Measurements from ENCODE around the gene C10orf71. TPM values are rescaled to one million over a fixed set of nuclear protein-coding genes. Genes with fewer than 3 reads are reported as not detected.

C10orf71 gene
- total RNA-seq, 1 experiment from 2014 or later: not detected

- Histone ChIP-seq H3K9me3 (replicated peaks) (no peaks in the 10 kb centered on the region), H3K4me1 (replicated peaks) (no peaks in the 10 kb centered on the region)
Observed at GRCh38 chr10:49373361-49373760, 74.4 kb downstream of the C10orf71 start.

DNA sequence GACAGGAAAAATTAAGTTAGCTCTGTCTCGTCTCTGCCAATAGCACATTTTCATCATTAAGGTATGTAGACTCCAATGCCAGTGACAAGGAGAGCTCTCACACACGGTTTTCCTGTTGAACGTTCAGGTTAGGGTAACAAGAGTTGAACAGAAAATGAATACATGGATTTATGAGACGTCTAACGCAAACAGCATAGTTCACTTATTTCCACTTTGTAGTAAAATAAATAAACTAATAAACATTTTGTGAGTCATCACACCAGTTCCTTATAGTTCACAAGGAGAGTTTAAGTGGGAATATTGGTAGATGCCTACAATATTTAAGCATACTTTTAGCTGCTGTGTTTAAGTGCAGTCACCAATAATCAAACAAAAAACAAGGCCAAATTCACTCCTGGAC is 75.8 kb downstream of the C10orf71 start:
- no peak overlapping the region for H3K27ac ChIP-seq
- no peaks in the 10 kb centered on the region for H3K4me1 ChIP-seq (replicated peaks)
- no peak overlapping the region for H3K4me3 ChIP-seq
- no peaks in the 10 kb centered on the region for H3K36me3 ChIP-seq
- H3K9me3 ChIP-seq (replicated peaks): no peaks in the 10 kb centered on the region
- DNase-seq (ENCODE audit: low read depth in 1 of 2, low spot score in 2 of 2): no peak
- H3K27me3 ChIP-seq (replicated peaks): peaks cover 6% of the 10 kb centered on the region; the same call in 1 of the 2 replicates

More at GRCh38 chr10:49373361-49373760, 74.4 kb downstream of the C10orf71 start:
- no peak overlapping the region for H3K27ac ChIP-seq
- DNase-seq (ENCODE audit: low read depth in 1 of 2, low spot score in 2 of 2): no peak
- no peak overlapping the region for H3K4me3 ChIP-seq
- H3K27me3 ChIP-seq (replicated peaks): peaks cover 6% of the 10 kb centered on the region; the same call in 1 of the 2 replicates
- no peaks in the 10 kb centered on the region for H3K36me3 ChIP-seq

GRCh38 chr10:49375611-49376010 is 76.6 kb downstream of the C10orf71 start:
- no peaks in the 10 kb centered on the region for H3K4me1 ChIP-seq (replicated peaks)
- no peak overlapping the region for H3K4me3 ChIP-seq
- H3K9me3 ChIP-seq (replicated peaks): no peaks in the 10 kb centered on the region
- no peaks in the 10 kb centered on the region for H3K36me3 ChIP-seq
- no peak for DNase-seq (ENCODE audit: low read depth in 1 of 2, low spot score in 2 of 2)
- H3K27me3 ChIP-seq (replicated peaks): peaks cover 6% of the 10 kb centered on the region; the same call in 1 of the 2 replicates
- no peak overlapping the region for H3K27ac ChIP-seq

Other genes with a start within 250 kb of the C10orf71 start
- gene VSTM4, start 183.6 kb upstream of the C10orf71 start, total RNA-seq (2014; rRNA removed; shearing (Covaris generic)): 1.8 and 3.7 TPM in 2 replicates
- not detected in 2 replicates for gene FAM170B, start 165.1 kb upstream of the C10orf71 start, total RNA-seq (2014; rRNA removed; shearing (Covaris generic))
- gene TMEM273, start 110.8 kb upstream of the C10orf71 start, total RNA-seq (2014; rRNA removed; shearing (Covaris generic)): not detected in 2 replicates
- gene DRGX, start 96.9 kb downstream of the C10orf71 start, total RNA-seq (2014; rRNA removed; shearing (Covaris generic)): not detected in 2 replicates
- 7.4 and 11.5 TPM in 2 replicates for gene ERCC6, start 240.0 kb downstream of the C10orf71 start, total RNA-seq (2014; rRNA removed; shearing (Covaris generic))

All from SJSA1 (cell line).